H1 (cell line): ENCODE measurements around the gene MYO18A. TPM values are rescaled to one million over a fixed set of nuclear protein-coding genes. Genes with fewer than 3 reads are reported as not detected.
"Not testable (repeated sequence)": the region's sequence is repeated elsewhere in the genome, so short reads cannot be mapped to it uniquely, and the experiment has no call there.

Source experiments
- CTCF ChIA-PET: fragments of 300-600 bp; sonication (Branson Sonifier 250); formaldehyde crosslinking; loops from one replicate; lab custom pipeline; 2021; ENCODE audit not compliant: partially characterized antibody; lab: Charles Lee
- POLR2A ChIA-PET: fragments of 300-600 bp; sonication (Branson Sonifier 250); formaldehyde crosslinking; loops from one replicate; lab custom pipeline; 2021; ENCODE audit warnings: inconsistent platforms; ENCODE audit not compliant: partially characterized antibody; lab: Charles Lee
- DNase-seq, 2 experiments: peaks; one replicate each; pipeline versions ENCODE4 v3.0.0 to v3.0.0-alpha.2; 2010 to 2022; ENCODE audit warnings: low spot score in 2 of 2, low read depth in 1 of 2, mixed read lengths in 1 of 2
- FAIRE-seq: peaks from 2 replicates; lab custom pipeline; 2011; peaks lifted over from hg19 to GRCh38; lab: Jason Lieb, UNC
- H2AFZ ChIP-seq: 2 replicates; pipeline ENCODE4 v1.8.1; 2012; ENCODE audit warnings: low read length, inconsistent platforms
- H2AK5ac ChIP-seq: 2 replicates; pipeline ENCODE4 v1.6.1; 2013; ENCODE audit warnings: low read depth, low read length
- H2BK120ac ChIP-seq: replicated peaks from 2 replicates; pipeline ENCODE3; 2013; ENCODE audit warnings: low read depth, low read length, inconsistent platforms
- H2BK12ac ChIP-seq: 2 replicates; pipeline ENCODE4 v1.6.1; 2013; ENCODE audit warnings: low read depth, low read length
- H2BK15ac ChIP-seq: 2 replicates; pipeline ENCODE4 v1.6.1; 2013; ENCODE audit warnings: low read length
- H2BK20ac ChIP-seq: 2 replicates; pipeline ENCODE4 v1.6.1; 2013; ENCODE audit warnings: low read length
- H2BK5ac ChIP-seq: 2 replicates; pipeline ENCODE4 v1.6.1; 2013; ENCODE audit warnings: low read depth, low read length
- H3K14ac ChIP-seq: 2 replicates; pipeline ENCODE4 v1.6.1; 2013; ENCODE audit warnings: inconsistent platforms; ENCODE audit not compliant: insufficient read length
- H3K18ac ChIP-seq: 2 replicates; pipeline ENCODE4 v1.6.1; 2013; ENCODE audit warnings: low read length; ENCODE audit errors: extremely low read depth
- H3K23ac ChIP-seq: 2 replicates; pipeline ENCODE4 v1.6.1; 2013; ENCODE audit warnings: inconsistent platforms; ENCODE audit not compliant: insufficient read length
- H3K23me2 ChIP-seq: 2 replicates; pipeline ENCODE4 v1.6.1; 2013; ENCODE audit warnings: low read depth, low read length
- H3K27ac ChIP-seq: 2 replicates; pipeline ENCODE4 v1.6.1; 2011; ENCODE audit warnings: low read depth, low read length, inconsistent platforms
- H3K27me3 ChIP-seq, 4 experiments: replicated peaks in 1 of 4; 1 replicate in 1 of 4; 2 replicates in 3 of 4; pipeline versions ENCODE4 v1.6.1 to v1.8.1; 2011 to 2013; ENCODE audit warnings: low read length in 3 of 4, mild to moderate bottlenecking in 3 of 4, inconsistent platforms in 2 of 4, mixed read lengths in 2 of 4, moderate library complexity in 1 of 4; ENCODE audit not compliant: control insufficient read depth in 3 of 4, insufficient read depth in 3 of 4; ENCODE audit errors: extremely low read depth in 1 of 4
- H3K36me3 ChIP-seq, 4 experiments: 2 replicates each; pipeline versions ENCODE4 v1.6.1 to v1.8.1; 2011 to 2013; ENCODE audit warnings: mild to moderate bottlenecking in 4 of 4, low read length in 3 of 4, moderate library complexity in 2 of 4, control low read depth in 1 of 4, inconsistent platforms in 1 of 4; ENCODE audit not compliant: insufficient read depth in 4 of 4, control insufficient read depth in 2 of 4
- H3K4ac ChIP-seq: replicated peaks from 2 replicates; pipeline ENCODE3; 2013; ENCODE audit warnings: low read length, low read depth, mixed read lengths, inconsistent platforms; ENCODE audit not compliant: insufficient read length
- H3K4me1 ChIP-seq, 4 experiments: replicated peaks in 1 of 4; 1 replicate in 1 of 4; 2 replicates in 3 of 4; pipeline versions ENCODE4 v1.6.1 to v1.8.1; 2011 to 2013; ENCODE audit warnings: low read length in 3 of 4, inconsistent platforms in 2 of 4, mixed read lengths in 1 of 4; ENCODE audit not compliant: insufficient read depth in 4 of 4, control insufficient read depth in 3 of 4
- H3K4me2 ChIP-seq, 2 experiments: 2 replicates each; pipeline versions ENCODE4 v1.6.1 to v1.8.1; 2011 to 2013; ENCODE audit warnings: low read depth in 2 of 2, low read length in 2 of 2, control low read depth in 1 of 2, inconsistent platforms in 1 of 2, mild to moderate bottlenecking in 1 of 2; ENCODE audit not compliant: insufficient read depth in 1 of 2
- H3K4me3 ChIP-seq, 4 experiments: fragments of 200-600, 300-600 bp in 1 of 4; sonication (generic), shearing (Covaris generic), sonication (Bioruptor Twin) in 1 of 4; 2 replicates each; pipeline versions ENCODE4 v1.5.1 to v1.8.1; 2011 to 2016; ENCODE audit warnings: low read length in 4 of 4, low read depth in 3 of 4, control low read depth in 2 of 4, inconsistent platforms in 2 of 4, mild to moderate bottlenecking in 2 of 4, mixed read lengths in 1 of 4, moderate library complexity in 1 of 4; ENCODE audit not compliant: insufficient read depth in 2 of 4; ENCODE audit errors: extremely low read depth in 1 of 4
- H3K56ac ChIP-seq: replicated peaks from 2 replicates; pipeline ENCODE3; 2013; ENCODE audit warnings: low read depth, mild to moderate bottlenecking, mixed read lengths, low read length, inconsistent platforms; ENCODE audit not compliant: insufficient read length
- H3K79me1 ChIP-seq: 2 replicates; pipeline ENCODE4 v1.6.1; 2013; ENCODE audit warnings: low read depth, low read length, control low read depth
- H3K79me2 ChIP-seq, 2 experiments: 2 replicates each; pipeline versions ENCODE4 v1.6.1 to v1.8.1; 2012 to 2013; ENCODE audit warnings: low read length in 2 of 2, mild to moderate bottlenecking in 2 of 2, inconsistent platforms in 1 of 2; ENCODE audit not compliant: insufficient read depth in 2 of 2, control insufficient read depth in 1 of 2
- H3K9ac ChIP-seq, 4 experiments: replicated peaks in 1 of 4; 1 replicate in 1 of 4; 2 replicates in 3 of 4; pipeline versions ENCODE4 v1.6.1 to v1.8.1; 2011 to 2013; ENCODE audit warnings: low read depth in 3 of 4, low read length in 3 of 4, control low read depth in 2 of 4, mild to moderate bottlenecking in 2 of 4, moderate library complexity in 2 of 4, inconsistent platforms in 1 of 4; ENCODE audit errors: extremely low read depth in 1 of 4
- H3K9me3 ChIP-seq, 2 experiments: 2 replicates each; pipeline versions ENCODE4 v1.6.1 to v1.8.1; 2012 to 2013; ENCODE audit warnings: mild to moderate bottlenecking in 2 of 2, moderate library complexity in 2 of 2, control low read depth in 1 of 2, inconsistent platforms in 1 of 2, low read depth in 1 of 2, low read length in 1 of 2, mixed read lengths in 1 of 2; ENCODE audit not compliant: insufficient read depth in 2 of 2
- H4K20me1 ChIP-seq, 2 experiments: replicated peaks in 1 of 2; 2 replicates each; pipeline versions ENCODE3 to v1.8.1; 2011 to 2013; ENCODE audit warnings: inconsistent platforms in 2 of 2, low read length in 2 of 2, mild to moderate bottlenecking in 1 of 2; ENCODE audit not compliant: insufficient read depth in 2 of 2, control insufficient read depth in 1 of 2
- H4K5ac ChIP-seq: 2 replicates; pipeline ENCODE4 v1.6.1; 2013; ENCODE audit warnings: low read length, low read depth, mixed read lengths, inconsistent platforms; ENCODE audit not compliant: insufficient read length
- H4K8ac ChIP-seq: 2 replicates; pipeline ENCODE4 v1.8.0; 2013; ENCODE audit warnings: mild to moderate bottlenecking, moderate library complexity, low read length, inconsistent platforms; ENCODE audit not compliant: insufficient read depth; ENCODE audit errors: extremely low read depth
- H4K91ac ChIP-seq: replicated peaks from 2 replicates; pipeline ENCODE3; 2013; ENCODE audit warnings: low read length, mixed read lengths, inconsistent platforms; ENCODE audit not compliant: insufficient read length
- RFX5 ChIP-seq: IDR thresholded peaks from 2 replicates; pipeline ENCODE4 v1.6.1; 2011; ENCODE audit warnings: low read depth, low read length, improper control_type of control experiment, borderline replicate concordance
- WGBS, 2 experiments: shearing (Covaris generic) in 1 of 2; methylation state at CpG; one replicate each; pipeline versions ENCODE4 v1.1.6 to v1.1.7; 2013 to 2015; ENCODE audit warnings: low lambda C conversion rate in 2 of 2, mixed read lengths in 2 of 2, inconsistent platforms in 1 of 2, low coverage in 1 of 2, missing lambda C conversion rate in 1 of 2; ENCODE audit not compliant: insufficient replicate concordance in 2 of 2, insufficient coverage in 1 of 2, insufficient read length in 1 of 2; ENCODE audit errors: extremely low coverage in 1 of 2, missing lambda C conversion rate in 1 of 2; 5-methylcytosine and 5-hydroxymethylcytosine counted together
- polyA plus RNA-seq, 7 experiments: library from polyadenylated mRNA; depleted of rRNA in 3 of 7; stranded (reverse) in 5 of 7; unstranded in 2 of 7; fragments of >200 nt in 5 of 7; fragments of 200-250 nt in 2 of 7; gene quantifications; 1 replicate in 5 of 7; 2 replicates in 1 of 7; 4 replicates in 1 of 7; pipeline versions ENCODE4 v1.2.1 to v1.2.3, GENCODE V29; 2011 to 2013; ENCODE audit warnings: missing spikeins in 2 of 7, mixed read lengths in 2 of 7
- total RNA-seq: library from RNA; stranded (reverse); fragmentation: NEBNext Ultra II Directional; extraction: Animal tissue kit (Norgen Biotek cat#: 25700); gene quantifications from 2 replicates; pipeline ENCODE4 v1.2.1, GENCODE V29; 2021

The MYO18A gene
- total and polyA plus RNA-seq, 2 of the 8 experiments (the other 6 are each of a cell fraction or from before 2014, with no cell fraction given), result 7.6 to 43.8 TPM

- no peaks in the 10 kb centered on the region for H3K79me2 ChIP-seq
- no peak overlapping the region for H4K5ac ChIP-seq
- no peaks in the 10 kb centered on the region for H3K9me3 ChIP-seq
- H3K4me1 ChIP-seq, result no peaks in the 10 kb centered on the region
- no peaks in the 10 kb centered on the region for H3K79me1 ChIP-seq
- no peaks in the 10 kb centered on the region for H3K27me3 ChIP-seq
- ChIA-PET POLR2A (interaction anchor here (1.1 kb wide), 1 partner anchor 80 kb away, joined by 3 read pairs; no protein-coding TSS in a partner anchor), CTCF (interaction anchor here (0.6 to 1.9 kb wide), 6 partner anchors 18 to 116 kb away, joined by 3 to 7 read pairs (median 4); partner anchors contain the start of gene MYO18A)
- no peak overlapping the region for H2BK5ac ChIP-seq
- H2BK20ac ChIP-seq, result no peak overlapping the region
- H4K20me1 ChIP-seq, result no peaks in the 10 kb centered on the region
- H3K56ac ChIP-seq, result no peak overlapping the region
- FAIRE-seq, result no peak
- H3K36me3 ChIP-seq, result no peaks in the 10 kb centered on the region
- no peak overlapping the region for H4K8ac ChIP-seq
- no peak overlapping the region for H4K91ac ChIP-seq
- TF ChIP-seq RFX5, result no peak
- H3K27ac ChIP-seq, result no peak overlapping the region
- H3K18ac ChIP-seq, result no peak overlapping the region
- no peak overlapping the region for H3K9ac ChIP-seq
- no peak overlapping the region for H3K23ac ChIP-seq
- H3K23me2 ChIP-seq, result no peaks in the 10 kb centered on the region
- no peak overlapping the region for H3K4ac ChIP-seq
- H3K4me2 ChIP-seq, result no peak overlapping the region
- H2BK15ac ChIP-seq, result no peak overlapping the region
- no peak overlapping the region for H2BK12ac ChIP-seq
- no peak overlapping the region for H3K4me3 ChIP-seq
- no peak overlapping the region for H2AK5ac ChIP-seq
- no peak overlapping the region for H2AFZ ChIP-seq
- no peak for DNase-seq
- H3K14ac ChIP-seq, result no peak overlapping the region
- no peak overlapping the region for H2BK120ac ChIP-seq
These were observed 45.2 kb upstream of the MYO18A start for GRCh38 chr17:29225396-29225795.

DNA sequence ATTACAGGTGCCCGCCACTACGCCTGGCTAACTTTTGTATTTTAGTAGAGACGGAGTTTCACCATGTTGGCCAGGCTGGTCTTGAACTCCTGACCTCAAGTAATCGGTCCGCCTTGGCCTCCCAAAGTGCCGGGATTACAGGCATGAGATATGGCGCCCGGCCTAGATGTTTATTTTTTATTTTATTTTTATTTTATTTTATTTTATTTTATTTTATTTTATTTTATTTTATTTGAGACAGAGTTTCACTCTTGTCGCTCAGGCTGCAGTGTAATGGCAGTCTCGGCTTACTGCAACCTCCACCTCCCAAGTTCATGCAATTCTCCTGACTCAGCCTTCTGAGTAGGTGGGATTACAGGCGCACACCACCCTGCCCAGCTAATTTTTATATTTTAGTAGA lies 41.1 kb upstream of the MYO18A start:
- H4K5ac ChIP-seq, H3K79me2 ChIP-seq, H3K4ac ChIP-seq, H2AFZ ChIP-seq, H3K9me3 ChIP-seq, H3K23ac ChIP-seq, H3K27me3 ChIP-seq, H3K56ac ChIP-seq, H3K4me1 ChIP-seq, H3K23me2 ChIP-seq, H2BK5ac ChIP-seq, H4K8ac ChIP-seq, FAIRE-seq, H2BK12ac ChIP-seq, H3K27ac ChIP-seq, H3K36me3 ChIP-seq, H3K4me3 ChIP-seq, H3K14ac ChIP-seq, H2BK120ac ChIP-seq, H3K9ac ChIP-seq, H2AK5ac ChIP-seq, H4K91ac ChIP-seq, H2BK20ac ChIP-seq, H3K79me1 ChIP-seq, H2BK15ac ChIP-seq, H4K20me1 ChIP-seq, H3K18ac ChIP-seq, H3K4me2 ChIP-seq, DNase-seq: not testable (repeated sequence)
- ChIA-PET CTCF (interaction anchor here (0.6 to 18.3 kb wide), 13 partner anchors 9 to 257 kb away, joined by 3 to 333 read pairs (median 13); partner anchors contain the start of gene MYO18A), POLR2A (interaction anchor here (0.8 kb wide), 1 partner anchor 72 kb away, joined by 3 read pairs; no protein-coding TSS in a partner anchor)
- 93% methylated on average over 11 of the region's 11 CpGs; no CpG with 5 or more reads in 1 of the 2 experiments for WGBS, 2 experiments
